Activated T-helper 1 cell treated with anti-CD3 and anti-CD28 coated beads, Interleukin-2, amount 50 U/mL, for 16 hours (primary cell): Measurements from ENCODE around the gene PACSIN1.
"Not testable (repeated sequence)": the region's sequence is repeated elsewhere in the genome, so short reads cannot be mapped to it uniquely, and the experiment has no call there.

Experiments used
- DNase-seq, 2 donors: peaks; one replicate each; pipeline ENCODE4 v3.0.0-alpha.2; 2020; ENCODE audit warnings: low read depth in 1 of 2, low spot score in 1 of 2

The PACSIN1 gene

GRCh38 chr6:34457742-34458735, 7.8 kb upstream of the PACSIN1 start:
- no peak for DNase-seq

DNA sequence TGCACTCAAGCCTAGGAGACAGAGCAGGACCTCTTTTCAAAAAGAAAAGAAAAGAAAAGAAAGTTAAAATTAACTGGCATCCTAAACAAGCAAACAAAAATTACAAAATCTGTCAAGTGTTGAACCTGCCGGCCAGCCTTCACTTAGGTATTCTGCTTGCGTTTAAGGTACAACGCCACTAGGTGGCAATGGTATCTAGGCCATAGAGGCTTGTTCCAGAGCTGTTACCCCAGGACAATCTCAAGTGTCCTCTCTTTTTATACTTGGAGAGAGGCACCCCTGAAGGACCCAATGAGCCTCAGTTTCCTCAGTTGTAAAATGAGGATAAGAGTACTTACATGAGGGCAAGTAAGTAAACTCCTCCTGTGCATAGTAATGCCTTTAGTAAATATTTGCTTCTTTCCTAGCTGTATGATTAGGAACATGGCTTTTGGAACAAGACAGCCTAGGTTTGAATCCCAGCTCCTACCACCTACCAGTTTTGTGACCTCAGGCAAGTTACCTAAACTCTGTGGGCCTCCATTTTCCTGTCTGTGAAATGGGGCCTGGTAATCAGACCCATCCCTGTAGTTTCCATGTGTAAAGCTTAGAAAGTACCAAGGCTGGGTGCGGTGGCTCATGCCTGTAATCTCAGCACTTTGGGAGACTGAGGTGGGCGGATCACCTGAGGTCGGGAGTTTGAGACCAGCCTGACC, 5.8 kb upstream of the PACSIN1 start:
- DNase-seq, result peak in 1 of 2 donors; percentile 33

DNA sequence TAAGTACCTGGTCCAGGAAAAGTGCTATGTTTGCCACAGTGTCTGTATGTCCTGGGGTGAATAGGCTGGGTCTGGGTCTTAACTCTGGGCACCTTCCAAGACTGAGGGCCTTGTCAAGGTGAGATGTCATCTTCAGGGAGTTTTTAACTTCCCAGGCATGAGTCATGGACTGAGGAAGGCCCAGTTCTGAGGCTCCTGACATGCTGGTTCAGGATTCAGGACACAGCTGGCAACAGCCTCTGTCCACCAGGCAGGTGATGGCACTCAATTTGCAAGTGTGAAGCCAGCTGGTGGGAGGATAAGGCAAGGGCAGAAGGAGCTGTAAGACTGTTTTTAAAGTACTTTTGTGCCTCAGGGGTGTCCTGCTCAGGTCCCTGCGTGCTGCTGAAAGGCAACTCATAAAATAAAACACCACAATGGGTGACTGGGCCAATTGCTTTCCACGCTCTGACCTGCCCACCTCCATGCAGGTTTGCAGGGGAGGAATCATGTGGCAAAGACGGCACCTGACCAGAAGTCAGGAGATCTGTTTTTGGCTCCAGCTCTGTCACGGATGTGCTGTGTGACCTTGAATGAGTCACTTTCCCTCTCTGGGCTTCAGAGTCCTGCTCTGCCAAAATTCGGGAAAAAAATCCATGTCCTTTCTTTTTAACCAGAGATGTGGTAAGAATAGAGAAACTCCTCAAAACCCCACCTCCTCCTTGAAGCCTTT, 4.9 kb upstream of the PACSIN1 start:
- no peak for DNase-seq

- no peak for DNase-seq
Observed at GRCh38 chr6:34462010-34462409, 3.9 kb upstream of the PACSIN1 start.

GRCh38 chr6:34462551-34462971, 3.3 kb upstream of the PACSIN1 start:
- no peak for DNase-seq

GRCh38 chr6:34463299-34463698, 2.6 kb upstream of the PACSIN1 start:
- DNase-seq, result no peak

DNA sequence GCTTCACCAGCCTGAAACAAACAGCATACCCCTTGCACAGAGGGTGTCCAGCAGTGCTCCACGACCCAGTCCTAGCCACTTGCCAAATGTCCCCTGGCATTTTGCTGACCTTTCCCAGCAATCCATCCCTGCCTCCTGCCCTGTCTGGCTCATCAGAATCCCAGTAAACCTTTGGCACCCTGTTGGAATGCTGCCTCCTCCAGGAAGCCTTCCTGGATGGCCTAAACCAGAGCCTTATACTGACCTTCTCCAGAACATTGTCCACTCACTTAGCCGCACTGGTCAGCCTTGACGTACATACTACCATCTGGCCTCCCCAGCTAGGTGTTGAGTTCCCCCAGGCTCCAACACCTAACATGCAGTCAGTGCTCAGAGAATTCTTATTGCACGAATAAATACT, 2.0 kb upstream of the PACSIN1 start:
- no peak for DNase-seq

DNA sequence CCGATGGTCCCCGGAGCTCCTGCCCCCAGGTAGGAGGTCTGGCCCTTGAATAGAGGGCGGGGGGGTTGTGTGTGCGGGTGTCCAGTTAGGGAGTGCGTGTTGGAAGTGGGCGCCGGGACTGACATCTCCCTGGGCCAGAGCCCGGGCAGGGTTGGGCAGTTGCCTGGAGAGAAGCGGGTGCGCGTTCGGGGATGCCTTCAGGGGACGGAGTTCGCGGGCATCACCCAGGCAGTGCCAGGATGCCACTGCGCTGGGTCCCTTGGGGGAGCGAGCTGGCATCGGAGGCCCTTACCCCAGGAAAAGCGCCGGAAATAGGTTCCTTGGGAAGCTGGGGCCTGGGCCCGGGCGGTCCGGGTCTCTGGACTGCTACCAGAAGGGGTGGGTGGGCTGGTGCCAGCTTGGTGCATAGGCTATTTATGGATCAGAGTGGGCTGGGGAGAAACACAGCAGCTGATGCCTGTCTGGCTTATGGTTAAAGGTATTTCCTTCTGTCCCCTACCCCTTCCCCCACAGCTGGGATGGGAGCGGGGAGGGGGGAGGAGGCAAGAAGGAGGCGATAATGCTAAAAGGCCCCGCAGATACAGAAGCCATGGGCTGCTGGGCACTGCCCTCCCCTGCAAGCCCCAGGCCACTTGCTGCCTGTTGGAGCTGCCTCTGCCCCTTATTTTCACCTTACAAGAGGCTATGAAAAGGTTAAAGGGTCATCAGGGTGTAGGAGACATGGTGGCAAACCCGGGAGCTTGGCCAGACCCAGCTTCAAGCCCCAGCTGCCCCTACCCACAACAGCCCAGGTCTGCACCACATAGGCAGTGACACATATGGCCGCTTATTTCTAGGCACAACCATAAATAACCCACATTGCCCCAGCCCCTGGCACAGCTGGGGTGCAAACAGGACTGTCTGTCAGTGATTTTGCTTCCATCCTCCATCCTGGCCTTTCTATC, 638 bp downstream of the PACSIN1 start:
- DNase-seq, result no peak

GRCh38 chr6:34468378-34468892, 2.6 kb downstream of the PACSIN1 start:
- no peak for DNase-seq

GRCh38 chr6:34469499-34469898, 3.6 kb downstream of the PACSIN1 start:
- no peak for DNase-seq

- DNase-seq, result no peak
Observed at GRCh38 chr6:34472425-34472824, 6.5 kb downstream of the PACSIN1 start.

GRCh38 chr6:34473967-34474366, 8.1 kb downstream of the PACSIN1 start:
- no peak for DNase-seq

DNA sequence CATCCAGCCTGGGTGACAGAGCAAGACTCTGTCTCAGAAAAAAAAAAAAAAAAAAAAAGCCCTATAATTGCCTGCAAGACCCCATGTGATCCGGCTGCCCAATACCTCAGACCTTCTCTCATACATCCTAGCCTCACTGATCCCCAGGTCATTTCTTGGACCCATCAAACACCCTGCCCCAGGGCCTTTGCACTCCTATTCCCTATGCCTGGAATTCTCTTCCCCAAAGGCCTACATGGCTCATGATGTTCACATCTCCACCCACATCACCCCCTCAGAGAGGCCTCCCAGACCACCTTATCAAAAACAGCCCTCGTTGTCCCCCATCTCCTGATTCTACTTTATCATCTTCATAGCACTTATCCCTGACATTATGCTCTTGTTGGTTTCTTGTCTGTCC, 8.9 kb downstream of the PACSIN1 start:
- DNase-seq, result no peak

GRCh38 chr6:34475238-34475682, 9.4 kb downstream of the PACSIN1 start:
- no peak for DNase-seq

GRCh38 chr6:34475767-34476328, 10.0 kb downstream of the PACSIN1 start:
- DNase-seq, result no peak

DNA sequence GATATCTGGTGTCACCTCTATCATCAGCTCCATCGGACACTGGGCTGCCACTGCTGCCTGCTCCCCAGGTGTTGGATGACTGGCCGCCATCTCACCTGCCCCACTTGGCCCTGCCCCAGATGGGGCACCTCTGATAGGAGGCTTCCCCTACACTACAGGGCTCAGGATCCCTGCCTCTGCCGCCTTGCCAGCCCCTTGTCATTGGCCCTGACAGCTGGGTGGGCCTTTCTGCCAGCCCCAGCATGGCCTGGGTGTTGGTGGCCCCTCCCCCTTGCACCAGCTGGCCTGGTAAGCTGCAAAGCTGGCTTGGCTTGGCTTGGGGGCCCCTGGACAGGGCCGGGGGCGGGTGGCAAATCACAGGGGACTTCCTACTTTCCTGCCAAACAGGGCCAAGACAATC, 10.6 kb downstream of the PACSIN1 start:
- DNase-seq, result no peak

GRCh38 chr6:34476921-34477320, 11.0 kb downstream of the PACSIN1 start:
- DNase-seq, result no peak

DNA sequence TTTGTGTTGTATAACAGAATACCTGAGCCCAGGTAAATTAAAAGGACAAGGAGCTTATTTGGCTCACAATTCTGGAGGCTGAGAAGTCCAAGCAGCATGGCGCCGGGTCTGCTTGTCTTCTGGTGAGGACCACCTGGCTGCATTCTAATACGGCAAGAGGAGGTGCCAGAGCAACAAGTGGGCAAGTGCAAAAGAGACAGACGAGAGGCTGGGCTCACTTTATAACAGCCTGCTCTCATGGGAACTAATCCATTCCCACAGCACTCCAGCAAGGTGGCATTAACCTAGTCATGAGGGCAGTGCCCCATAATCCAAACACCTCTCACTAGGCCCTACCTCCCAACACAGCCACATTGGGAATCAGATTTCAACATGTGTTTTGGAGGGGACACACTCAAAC, 12.9 kb downstream of the PACSIN1 start:
- no peak for DNase-seq

GRCh38 chr6:34483781-34484180, 17.9 kb downstream of the PACSIN1 start:
- DNase-seq, result not testable (repeated sequence)

DNA sequence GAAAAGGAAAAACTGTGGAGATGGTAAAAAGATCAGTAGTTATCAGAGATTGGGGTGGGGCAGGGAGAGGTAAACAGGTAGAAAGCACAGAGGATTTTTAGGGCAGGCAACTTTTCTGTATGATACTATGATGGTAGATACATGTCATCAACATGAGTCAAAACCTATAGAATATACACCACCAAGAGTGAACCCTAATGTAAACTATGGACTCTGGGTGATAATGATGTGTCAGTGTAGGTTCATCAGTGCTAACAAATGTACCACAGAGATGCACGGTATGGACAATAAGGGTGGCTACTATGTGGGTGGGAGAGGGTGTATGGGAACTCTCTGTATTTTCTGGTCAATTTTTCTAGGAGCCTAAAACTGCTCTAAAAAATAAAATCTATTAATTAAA, 18.5 kb downstream of the PACSIN1 start:
- no peak for DNase-seq
